ENCODE data around the gene AREG.
"Not testable (repeated sequence)": the region's sequence is repeated elsewhere in the genome, so short reads cannot be mapped to it uniquely, and the experiment has no call there.

AREG gene

GRCh38 chr4:74444891-74445642 is at the start of gene AREG:
TSS of gene AREG (plus strand) at chr4:74445136. CDS start at chr4:74445346, 210 bp downstream.
- DNase-seq (ENCODE audit: low read depth in 2 of 2), result peak; percentile 85 to 93

GRCh38 chr4:74395633-74396032 is 49.3 kb upstream of the AREG start:
- DNase-seq (ENCODE audit: low read depth in 2 of 2), result no peak

- no peak for DNase-seq (ENCODE audit: low read depth in 2 of 2)
Measured at GRCh38 chr4:74397748-74398426, 47.0 kb upstream of the AREG start.

GRCh38 chr4:74398894-74399589 is 45.9 kb upstream of the AREG start:
- not testable (repeated sequence) for DNase-seq (ENCODE audit: low read depth in 2 of 2)

GRCh38 chr4:74400395-74400794 is 44.5 kb upstream of the AREG start:
- DNase-seq (ENCODE audit: low read depth in 2 of 2), result no peak

GRCh38 chr4:74402692-74403456 is 42.1 kb upstream of the AREG start:
- DNase-seq (ENCODE audit: low read depth in 2 of 2), result no peak

- no peak for DNase-seq (ENCODE audit: low read depth in 2 of 2)
Measured at GRCh38 chr4:74407891-74408290, 37.0 kb upstream of the AREG start.

- no peak for DNase-seq (ENCODE audit: low read depth in 2 of 2)
Measured at GRCh38 chr4:74408639-74409038, 36.3 kb upstream of the AREG start.

GRCh38 chr4:74410272-74410671 is 34.7 kb upstream of the AREG start:
- no peak for DNase-seq (ENCODE audit: low read depth in 2 of 2)

GRCh38 chr4:74412225-74412624 is 32.7 kb upstream of the AREG start:
- no peak for DNase-seq (ENCODE audit: low read depth in 2 of 2)

- DNase-seq (ENCODE audit: low read depth in 2 of 2), result no peak
Measured at GRCh38 chr4:74413265-74413664, 31.7 kb upstream of the AREG start.

- no peak for DNase-seq (ENCODE audit: low read depth in 2 of 2)
Measured at GRCh38 chr4:74414149-74414809, 30.7 kb upstream of the AREG start.

GRCh38 chr4:74415602-74416300 is 29.2 kb upstream of the AREG start:
- DNase-seq (ENCODE audit: low read depth in 2 of 2), result no peak

GRCh38 chr4:74418063-74418670 is 26.8 kb upstream of the AREG start:
- DNase-seq (ENCODE audit: low read depth in 2 of 2), result no peak

- DNase-seq (ENCODE audit: low read depth in 2 of 2), result no peak
Measured at GRCh38 chr4:74420863-74421262, 24.1 kb upstream of the AREG start.

- no peak for DNase-seq (ENCODE audit: low read depth in 2 of 2)
Measured at GRCh38 chr4:74423104-74423503, 21.8 kb upstream of the AREG start.

GRCh38 chr4:74424111-74424510 is 20.8 kb upstream of the AREG start:
- no peak for DNase-seq (ENCODE audit: low read depth in 2 of 2)

GRCh38 chr4:74426101-74426500 is 18.8 kb upstream of the AREG start:
- no peak for DNase-seq (ENCODE audit: low read depth in 2 of 2)

GRCh38 chr4:74428276-74428675 is 16.7 kb upstream of the AREG start:
- no peak for DNase-seq (ENCODE audit: low read depth in 2 of 2)

- no peak for DNase-seq (ENCODE audit: low read depth in 2 of 2)
Measured at GRCh38 chr4:74431113-74431826, 13.7 kb upstream of the AREG start.
